ENCODE measurements around the gene CNTN5.

Gene CNTN5

DNA sequence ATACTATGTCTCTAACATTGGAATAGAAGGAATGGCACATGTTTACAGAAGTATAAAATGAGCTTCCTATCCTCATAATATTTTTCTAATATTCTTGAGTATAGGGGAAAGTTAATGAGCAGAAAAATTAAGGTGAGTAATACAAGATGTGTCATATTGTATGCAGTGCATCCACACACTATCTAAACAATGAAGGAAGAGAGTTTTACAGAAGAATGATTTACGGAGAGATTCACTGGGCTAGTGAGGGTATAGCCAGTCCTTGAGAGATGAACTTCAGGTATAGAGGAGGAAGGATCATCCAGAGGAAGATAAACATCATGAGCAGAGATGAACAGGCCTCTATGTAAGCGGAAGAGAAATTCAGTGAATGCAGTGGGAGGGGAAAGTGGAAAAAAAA lies 569.0 kb downstream of the CNTN5 start:
- no peak for DNase-seq (ENCODE audit: low read depth in 2 of 2, low spot score in 1 of 2)

DNA sequence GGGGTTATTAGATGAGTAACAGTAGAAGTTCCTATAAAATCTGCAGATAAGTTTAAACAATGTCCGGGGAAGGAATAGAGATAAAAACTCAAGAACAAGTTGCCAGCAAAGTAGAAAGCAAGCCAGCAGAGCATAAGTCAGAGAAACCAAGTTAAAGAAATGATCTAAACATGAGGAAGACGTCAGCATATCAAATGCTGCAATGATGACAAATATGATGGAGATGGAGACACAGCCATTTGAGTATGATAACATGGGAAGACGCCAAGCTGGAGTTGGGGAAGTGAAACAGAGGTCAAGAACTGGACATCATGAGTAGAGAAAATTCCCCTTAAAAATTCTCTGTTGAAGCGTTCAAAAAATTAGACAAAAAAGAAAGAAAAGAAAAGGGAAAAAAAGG lies 571.5 kb downstream of the CNTN5 start:
- DNase-seq (ENCODE audit: low read depth in 2 of 2, low spot score in 1 of 2) = no peak

DNA sequence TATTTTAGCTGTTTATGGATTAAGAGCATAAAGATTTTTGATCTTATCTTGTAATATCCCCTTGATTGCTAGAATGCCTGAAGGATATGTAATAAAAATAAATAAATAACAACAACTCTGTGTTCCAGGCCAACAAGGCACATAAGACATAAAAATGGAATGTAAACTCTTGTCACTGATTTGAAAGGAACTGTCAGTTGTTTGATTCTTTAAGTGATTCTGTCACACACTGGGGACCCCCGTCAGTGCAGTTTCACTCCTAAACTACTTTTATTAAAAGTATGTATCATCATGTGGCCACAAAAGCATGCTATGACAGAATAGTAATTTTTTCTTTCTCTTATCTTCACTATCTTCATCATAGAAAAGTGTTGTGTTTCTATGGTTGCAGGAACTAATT lies 572.4 kb downstream of the CNTN5 start:
- no peak for DNase-seq (ENCODE audit: low read depth in 2 of 2, low spot score in 1 of 2)

DNA sequence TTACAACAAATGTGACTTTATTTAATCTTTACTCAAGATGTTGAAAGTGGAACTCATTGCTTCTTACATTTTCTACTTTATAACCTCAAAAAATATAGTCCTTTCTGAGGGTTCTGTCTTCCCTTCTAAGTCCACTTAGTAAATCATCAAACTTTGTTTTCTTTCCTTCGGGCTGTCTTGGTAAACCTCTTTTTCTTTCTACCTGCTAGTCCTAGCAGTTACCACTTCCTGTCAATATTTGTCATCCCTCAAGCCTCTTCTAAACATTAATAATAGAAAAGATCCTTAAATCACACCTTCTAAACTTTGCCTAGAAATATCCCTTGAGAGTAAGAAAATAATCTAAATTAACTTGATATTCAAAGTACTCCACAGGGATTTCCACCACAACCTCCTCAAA lies 580.4 kb downstream of the CNTN5 start:
- DNase-seq (ENCODE audit: low read depth in 2 of 2, low spot score in 1 of 2) = no peak

DNA sequence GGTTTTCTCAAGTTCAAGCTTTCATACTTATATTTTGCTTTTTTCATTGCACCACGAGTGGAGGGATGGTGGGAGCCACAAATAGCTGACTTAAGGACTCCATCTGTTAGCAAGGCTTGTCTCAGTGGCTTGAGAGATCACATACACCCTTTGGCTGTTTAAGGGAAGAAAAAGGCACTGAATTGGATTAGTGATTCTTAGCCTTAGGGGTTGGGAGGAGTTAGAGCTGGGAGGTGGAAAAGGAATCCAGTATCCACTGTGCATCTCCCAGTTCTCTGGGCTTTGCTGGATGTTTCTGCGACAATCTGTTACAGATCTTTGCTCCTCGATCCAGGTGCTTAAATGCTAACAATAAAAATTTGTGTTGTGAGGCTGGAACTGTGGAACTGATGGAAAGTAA lies 593.6 kb downstream of the CNTN5 start:
- no peak for DNase-seq (ENCODE audit: low read depth in 2 of 2, low spot score in 1 of 2)

DNA sequence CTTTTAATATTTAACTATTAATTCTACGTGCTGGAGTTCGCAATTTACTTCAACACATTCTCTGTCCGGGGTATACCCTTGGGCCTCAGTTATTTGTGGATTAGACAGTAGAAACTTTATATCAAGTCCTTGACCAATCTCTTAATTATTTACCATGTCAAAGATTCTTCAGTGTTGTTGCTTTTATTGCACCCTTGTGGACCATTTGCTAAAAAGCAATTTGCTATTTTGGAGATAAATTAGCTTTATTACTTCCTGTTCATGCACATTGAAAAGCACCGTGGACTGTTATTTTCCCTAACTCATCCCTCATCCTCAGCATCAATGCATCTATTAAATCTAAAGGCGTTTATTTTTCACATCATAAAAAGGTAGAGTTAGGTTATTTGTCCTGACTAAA lies 609.9 kb downstream of the CNTN5 start:
- no peak for DNase-seq (ENCODE audit: low read depth in 2 of 2, low spot score in 1 of 2)

DNA sequence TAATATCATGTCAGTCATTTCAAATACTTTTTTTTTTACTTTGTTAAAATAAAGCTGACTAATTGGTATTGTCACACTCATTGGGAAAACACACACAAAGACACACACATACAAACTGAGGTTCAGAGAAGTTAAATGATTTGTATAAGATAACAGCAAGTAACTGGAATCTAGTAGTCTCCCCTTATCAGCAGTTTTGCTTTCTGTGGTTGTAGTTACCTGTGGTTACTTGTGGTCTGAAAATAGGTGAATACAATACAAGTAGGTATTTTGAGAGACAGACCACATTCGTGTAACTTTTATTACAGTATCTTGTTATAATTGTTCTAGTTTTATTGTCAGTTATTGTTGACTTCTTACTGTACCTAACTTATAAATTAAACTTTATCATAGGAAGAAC lies 610.9 kb downstream of the CNTN5 start:
- no peak for DNase-seq (ENCODE audit: low read depth in 2 of 2, low spot score in 1 of 2)

DNA sequence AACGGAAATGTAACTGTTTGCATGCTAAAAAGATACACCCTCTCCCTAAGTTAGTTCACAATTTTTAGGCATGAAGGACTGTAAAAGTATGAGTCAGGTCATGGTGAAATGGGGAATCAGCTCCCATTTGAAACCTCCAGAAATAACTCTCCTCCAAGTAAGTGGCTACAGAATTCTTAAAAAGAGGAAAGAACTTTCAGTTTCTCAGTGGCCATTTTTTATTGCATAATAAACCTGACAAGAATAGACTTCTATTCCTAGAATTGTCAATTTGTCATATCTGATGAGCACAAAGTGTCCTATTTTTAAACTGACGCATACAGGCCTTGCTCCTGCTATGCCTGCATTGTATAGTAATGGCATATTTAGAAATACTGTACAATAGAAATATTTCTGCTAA lies 612.2 kb downstream of the CNTN5 start:
- no peak for DNase-seq (ENCODE audit: low read depth in 2 of 2, low spot score in 1 of 2)

DNA sequence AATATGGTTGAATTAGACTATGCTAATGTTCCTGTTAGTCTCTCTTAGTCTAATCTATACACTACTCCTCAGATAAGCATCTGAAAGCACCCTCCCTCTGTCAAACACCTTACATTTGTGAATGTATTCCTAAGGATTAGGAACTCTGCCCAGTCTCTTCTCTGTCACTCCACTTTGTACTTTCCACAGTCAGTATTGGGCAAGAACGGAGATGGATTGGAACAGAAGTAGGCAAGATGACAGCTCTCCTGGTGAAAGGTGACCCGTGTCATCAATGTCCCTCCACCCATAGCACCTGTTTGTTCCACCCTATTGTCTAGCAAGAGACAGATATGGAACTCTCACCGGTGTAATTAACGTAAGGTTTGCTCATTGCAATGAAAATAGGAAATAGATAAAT lies 613.8 kb downstream of the CNTN5 start:
- no peak for DNase-seq (ENCODE audit: low read depth in 2 of 2, low spot score in 1 of 2)

DNA sequence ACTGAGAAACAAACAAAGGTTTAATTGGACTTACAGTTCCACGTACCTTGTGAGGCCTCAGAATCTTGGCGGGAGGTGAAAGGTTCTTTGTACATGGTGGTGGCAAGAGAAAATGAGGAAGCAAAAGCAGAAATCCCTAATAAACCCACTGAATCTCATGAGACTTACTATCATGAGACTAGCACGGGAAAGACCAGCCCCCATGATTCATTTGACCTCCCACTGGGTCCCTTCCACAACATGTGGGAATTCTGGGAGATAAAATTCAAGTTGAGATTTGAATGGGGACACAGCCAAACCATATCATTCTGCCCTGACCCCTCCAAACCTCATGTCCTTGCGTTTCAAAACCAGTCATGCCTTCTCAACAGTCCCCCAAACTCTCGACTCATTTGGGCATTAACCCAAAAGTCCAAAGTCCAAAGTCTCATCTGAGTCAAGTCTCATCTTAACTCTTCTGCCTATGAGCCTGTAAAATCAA lies 617.4 kb downstream of the CNTN5 start:
- no peak for DNase-seq (ENCODE audit: low read depth in 2 of 2, low spot score in 1 of 2)

DNA sequence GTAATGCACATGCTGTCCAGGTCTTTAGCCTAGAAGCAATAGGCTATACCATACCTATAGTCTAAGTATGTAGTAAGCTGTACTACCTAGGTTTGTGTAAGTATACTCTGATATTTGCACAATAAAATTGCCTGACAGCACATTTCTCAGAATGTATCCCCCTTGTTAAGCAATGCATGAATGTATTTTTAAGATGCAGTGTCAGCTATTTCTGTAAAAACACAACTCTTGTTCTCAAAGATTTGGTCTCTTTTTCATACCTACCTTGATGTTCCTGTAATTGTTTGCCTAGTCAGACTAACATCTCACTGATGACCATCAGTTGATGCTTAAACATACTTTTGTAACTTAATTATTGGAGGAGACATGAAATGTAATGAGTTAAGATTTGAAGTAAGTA lies 619.9 kb downstream of the CNTN5 start:
- no peak for DNase-seq (ENCODE audit: low read depth in 2 of 2, low spot score in 1 of 2)

DNA sequence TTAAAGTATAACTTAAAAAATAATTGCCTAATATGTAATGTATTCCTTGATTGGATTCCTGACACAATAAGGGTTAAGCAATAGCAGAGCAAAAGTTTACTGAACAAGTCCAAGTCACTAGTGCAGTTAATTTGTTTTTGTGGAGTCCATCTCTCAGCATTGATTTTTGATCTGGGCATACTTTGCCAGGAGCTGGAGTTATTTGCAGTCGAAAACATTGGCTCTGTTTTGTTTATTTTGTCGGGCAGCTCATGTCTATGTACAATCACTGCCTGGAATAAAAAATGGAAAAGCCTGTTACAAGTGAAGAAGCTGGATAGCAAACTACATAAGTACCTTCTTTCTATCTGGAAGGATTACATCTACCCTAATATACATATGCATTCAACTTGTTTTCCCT lies 625.2 kb downstream of the CNTN5 start:
- DNase-seq (ENCODE audit: low read depth in 2 of 2, low spot score in 1 of 2) = no peak

DNA sequence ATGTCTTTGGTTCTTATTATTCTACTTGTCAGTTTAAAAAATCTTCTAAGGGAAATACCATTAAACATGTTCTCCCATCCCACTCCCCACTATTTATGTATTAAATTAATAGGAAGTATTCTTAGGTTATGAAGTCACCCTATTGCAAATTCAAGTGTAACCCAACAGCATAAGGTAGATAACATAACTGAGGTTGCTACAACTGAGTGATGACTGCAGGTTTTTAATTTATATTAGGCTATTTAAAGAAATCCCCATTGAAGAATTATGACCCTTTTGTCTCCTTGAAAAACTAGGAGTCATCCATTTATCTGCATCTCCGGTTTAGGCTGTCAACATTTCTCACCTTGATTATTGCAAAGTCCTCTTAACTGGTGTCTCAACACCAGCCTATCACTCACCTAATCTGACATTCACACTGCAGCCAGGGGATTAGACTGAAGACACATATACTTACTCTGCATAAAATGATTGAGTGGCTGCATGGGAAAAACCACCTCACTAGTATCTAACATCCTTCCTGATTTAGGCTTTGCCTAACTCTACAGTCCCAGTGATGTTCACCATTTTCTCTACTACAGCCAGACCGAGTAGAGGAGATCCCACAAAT lies 649.4 kb downstream of the CNTN5 start:
- DNase-seq (ENCODE audit: low read depth in 2 of 2, low spot score in 1 of 2) = no peak

DNA sequence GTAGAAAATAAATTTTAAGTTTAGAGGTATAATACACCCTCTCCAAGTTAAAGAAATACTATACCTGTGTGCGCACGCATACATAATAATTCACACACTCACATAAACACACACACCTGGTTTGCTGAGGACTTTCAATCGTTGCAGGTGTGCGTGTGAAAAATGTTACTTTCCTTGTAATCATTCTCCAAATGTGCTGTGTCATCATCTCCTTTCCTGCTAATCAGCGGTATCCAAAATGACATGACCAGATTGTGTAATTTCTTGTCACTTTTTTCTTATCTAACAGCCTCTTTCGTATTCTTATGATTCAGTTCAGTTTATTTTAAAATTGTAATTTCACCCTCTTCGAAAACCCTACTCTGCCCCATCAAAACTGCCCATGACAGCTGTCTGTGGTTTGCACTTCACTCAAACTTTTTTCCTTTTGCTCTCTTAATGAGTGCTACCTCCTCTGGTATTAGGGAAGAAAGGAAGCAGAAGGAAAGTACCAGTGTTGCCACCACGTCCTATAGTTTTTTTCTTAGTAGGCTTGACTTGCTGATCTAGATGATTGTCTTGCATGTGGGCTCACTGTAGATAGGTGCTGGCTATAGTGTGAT lies 651.2 kb downstream of the CNTN5 start:
- no peak for DNase-seq (ENCODE audit: low read depth in 2 of 2, low spot score in 1 of 2)

DNA sequence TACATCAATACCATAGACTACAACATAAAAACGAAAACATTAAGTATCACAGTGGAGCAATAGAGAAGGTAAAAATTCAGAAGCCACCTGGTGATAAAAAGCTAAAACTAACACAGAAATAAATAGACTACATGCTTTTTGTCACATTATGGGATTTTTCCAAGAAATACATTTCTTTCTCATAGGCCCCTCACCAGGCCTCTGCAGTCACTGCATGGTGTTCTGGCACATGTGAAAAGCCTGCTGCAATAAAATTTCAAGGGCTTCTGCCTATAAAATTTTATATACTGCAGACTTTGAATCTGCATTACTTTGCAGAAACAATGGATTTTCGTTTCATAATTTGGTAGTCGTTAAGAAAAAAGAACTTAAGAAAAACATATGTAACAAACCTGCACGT lies 655.5 kb downstream of the CNTN5 start:
- no peak for DNase-seq (ENCODE audit: low read depth in 2 of 2, low spot score in 1 of 2)

DNA sequence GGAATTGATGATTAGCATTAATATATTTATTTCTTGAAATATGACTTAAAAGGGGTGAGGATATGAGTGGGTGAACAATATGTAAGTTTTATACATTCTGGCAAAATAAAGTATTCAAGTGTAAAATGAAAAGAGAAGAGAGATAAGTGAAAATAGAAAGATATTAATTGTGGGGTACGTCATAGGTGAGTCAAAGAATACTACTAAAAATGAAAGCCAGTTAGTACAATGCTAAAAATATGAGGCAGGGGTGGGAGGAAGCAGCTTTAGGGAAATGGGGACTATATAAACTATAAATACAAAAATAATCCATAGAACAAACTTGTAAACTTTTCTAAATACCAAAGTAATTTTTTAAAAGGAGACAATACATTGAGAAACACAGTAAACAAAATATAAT lies 661.4 kb downstream of the CNTN5 start:
- DNase-seq (ENCODE audit: low read depth in 2 of 2, low spot score in 1 of 2) = no peak

DNA sequence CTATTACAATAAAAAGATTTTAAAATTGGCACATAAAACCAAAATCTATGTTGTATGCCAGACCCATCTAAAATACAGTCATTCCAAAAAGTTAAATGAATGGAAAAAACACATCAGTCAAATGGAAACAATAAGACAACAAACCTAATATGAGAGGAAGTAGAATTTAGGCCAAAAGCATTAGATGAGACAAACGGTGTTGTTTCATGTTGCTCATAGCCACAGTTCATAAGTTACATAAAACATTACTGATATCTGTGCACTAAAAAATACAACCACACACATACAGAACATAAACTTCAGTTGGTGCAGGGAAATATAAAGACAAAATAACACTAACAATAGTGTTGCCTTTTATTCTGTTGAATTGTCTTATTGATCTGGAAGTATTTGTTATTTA lies 661.9 kb downstream of the CNTN5 start:
- DNase-seq (ENCODE audit: low read depth in 2 of 2, low spot score in 1 of 2) = no peak

DNA sequence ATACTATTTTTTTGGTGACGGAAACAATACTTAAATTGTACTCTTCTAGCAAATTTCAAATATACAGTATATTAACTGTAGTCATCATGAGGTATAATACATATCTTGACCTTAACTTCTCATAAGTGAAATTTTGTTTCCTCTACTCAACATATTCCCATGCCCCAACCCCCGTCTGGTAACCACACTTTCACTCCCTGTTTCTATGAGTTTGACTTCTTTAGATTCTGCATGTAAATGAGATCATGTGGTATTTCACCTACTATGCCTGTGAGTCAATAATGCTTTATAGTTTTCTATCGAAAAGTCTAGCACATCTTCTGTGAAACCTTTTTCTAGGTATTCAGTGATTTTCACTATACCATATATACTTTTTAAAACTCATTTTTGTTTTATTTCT lies 663.2 kb downstream of the CNTN5 start:
- DNase-seq (ENCODE audit: low read depth in 2 of 2, low spot score in 1 of 2) = no peak

DNA sequence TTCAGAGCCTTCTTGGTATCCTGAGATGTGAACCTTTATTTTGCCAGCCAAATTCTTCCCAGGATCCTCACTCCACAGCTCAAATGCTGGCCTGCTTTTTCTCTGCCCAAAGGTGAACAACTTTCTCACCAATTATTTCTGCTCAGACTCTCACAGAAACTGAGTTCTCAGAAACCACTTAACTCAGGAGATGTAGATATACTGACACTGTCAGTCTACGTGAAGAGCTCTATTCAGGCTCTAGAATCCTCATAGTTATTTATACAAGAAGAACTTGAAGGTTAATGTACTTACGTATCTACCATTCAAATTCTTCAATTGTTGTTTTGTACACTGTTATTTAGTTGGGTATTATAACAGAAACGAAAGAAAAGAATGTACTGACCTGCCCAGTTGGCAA lies 666.1 kb downstream of the CNTN5 start:
- DNase-seq (ENCODE audit: low read depth in 2 of 2, low spot score in 1 of 2) = no peak

DNA sequence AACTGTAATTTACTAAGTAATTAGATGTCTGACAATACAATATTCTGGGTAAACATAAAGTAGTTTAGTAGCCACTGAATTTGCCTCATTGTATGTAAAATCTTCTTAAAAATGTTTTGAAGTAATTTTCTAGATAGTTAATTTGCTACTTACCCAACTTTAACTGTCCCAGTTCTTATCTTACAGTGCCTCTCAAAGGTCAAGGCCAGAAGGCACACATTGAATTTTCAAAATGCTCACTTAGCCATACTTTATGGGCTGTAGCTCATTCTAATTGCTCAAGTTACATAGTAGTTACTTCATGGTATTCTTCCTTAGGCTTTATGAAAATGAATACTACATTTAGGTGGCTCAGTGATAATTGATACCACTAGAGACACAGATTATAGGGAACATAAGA lies 666.6 kb downstream of the CNTN5 start:
- DNase-seq (ENCODE audit: low read depth in 2 of 2, low spot score in 1 of 2) = no peak

DNA sequence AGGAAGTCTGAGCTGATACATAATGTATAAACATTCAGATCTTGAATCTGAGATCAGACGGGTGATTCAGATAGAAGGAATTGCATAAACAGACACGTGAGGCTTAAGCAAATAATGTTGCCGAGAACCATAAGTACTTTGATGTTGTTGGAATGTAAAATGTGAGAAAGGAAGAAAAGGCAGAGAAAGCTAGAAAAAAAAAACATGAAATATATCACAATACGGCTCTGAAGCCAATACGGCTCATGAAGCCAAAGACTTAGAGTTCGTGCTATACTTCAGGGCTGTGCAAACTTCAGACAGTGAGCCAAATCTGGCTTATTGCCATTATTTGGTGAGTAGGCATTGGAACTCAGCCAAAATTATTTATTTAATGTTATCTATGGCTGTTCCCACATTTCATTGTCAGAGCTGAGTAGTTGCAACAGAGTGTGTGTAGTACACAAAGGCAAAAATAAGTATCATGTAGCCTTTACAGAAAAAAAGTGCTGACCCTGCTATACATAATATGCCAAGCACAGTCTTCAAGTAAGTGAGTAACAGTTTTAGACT lies 673.3 kb downstream of the CNTN5 start:
- no peak for DNase-seq (ENCODE audit: low read depth in 2 of 2, low spot score in 1 of 2)

DNA sequence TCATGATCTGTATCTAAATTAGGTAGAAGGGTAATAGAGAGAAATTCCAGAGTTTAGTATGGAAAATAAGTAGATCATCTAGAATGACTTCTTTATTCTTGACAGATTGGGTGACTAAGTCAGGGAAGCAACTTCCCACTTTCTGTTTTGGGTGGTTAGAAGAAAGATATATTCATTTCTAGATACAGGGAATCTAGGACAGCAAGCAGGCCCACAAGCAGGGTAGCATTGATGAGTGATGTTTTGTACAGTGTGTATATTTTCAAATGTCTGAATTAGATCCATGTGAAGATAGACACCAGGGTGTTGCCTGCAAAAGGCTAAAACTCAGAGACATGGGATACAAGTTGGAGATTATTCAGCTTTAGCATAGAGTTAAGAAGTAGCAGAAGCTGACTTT lies 674.4 kb downstream of the CNTN5 start:
- no peak for DNase-seq (ENCODE audit: low read depth in 2 of 2, low spot score in 1 of 2)

DNA sequence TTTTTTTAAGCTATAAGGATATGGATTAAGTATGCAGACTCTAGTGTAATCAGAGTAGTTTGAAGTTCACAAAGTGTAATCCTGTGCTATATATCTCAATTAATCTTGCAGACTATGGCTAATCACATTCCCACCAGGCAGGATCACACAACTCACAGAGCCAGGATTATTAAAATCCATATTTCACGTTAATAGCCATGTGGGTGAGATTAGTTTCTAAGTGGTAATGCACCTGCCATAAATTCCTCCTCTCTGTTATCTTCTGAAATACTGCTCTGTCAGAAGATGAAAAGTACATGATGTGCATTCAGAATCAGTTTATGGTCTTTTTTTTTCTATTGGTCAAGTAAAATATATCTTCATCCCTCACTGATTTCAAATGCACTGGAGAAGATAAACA lies 686.1 kb downstream of the CNTN5 start:
- DNase-seq (ENCODE audit: low read depth in 2 of 2, low spot score in 1 of 2) = no peak

Measured in stimulated activated CD8-positive, alpha-beta memory T cell treated with anti-CD3 and anti-CD28 coated beads, Interleukin-4, amount 100 ng/mL, for 4 hours (primary cell).